ENCODE data around the gene SPIB.
"Not testable (repeated sequence)": the region's sequence is repeated elsewhere in the genome, so short reads cannot be mapped to it uniquely, and the experiment has no call there.

SPIB gene

DNA sequence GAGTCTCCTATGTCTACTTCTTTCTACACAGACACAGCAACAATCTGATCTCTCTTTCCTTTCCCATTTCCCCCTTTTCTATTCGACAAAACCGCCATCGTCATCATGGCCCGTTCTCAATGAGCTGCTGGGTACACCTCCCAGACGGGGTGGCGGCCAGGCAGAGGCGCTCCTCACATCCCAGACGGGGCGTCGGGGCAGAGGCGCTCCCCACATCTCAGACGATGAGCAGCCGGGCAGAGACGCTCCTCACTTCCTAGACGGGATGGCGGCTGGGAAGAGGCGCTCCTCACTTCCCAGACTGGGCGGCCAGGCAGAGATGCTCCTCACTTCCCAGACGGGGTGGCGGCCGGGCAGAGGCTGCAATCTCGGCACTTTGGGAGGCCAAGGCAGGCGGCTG lies 27.8 kb upstream of the SPIB start:
- not testable (repeated sequence) for DNase-seq (ENCODE audit: low read depth in 2 of 2)

DNA sequence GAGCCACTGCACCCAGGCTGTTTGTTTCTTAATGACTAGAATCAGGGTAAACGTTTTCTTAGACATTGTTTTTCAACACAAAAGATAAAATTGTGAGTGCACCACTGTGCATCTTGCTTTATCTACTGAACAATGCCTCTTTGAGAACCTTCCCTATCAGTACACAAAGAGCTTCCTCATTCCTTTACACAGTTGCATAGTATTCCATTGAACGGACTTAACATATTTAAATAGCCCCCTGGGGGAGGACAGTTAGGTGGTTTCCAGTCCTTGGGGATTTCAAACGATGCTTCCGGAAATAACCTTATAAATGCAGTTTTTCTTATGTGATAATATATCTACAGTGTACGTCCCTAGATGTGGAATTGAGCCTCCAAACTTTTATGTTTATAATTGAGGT lies 26.0 kb upstream of the SPIB start:
- DNase-seq (ENCODE audit: low read depth in 2 of 2) = no peak

GRCh38 chr19:50393589-50393988 lies 25.1 kb upstream of the SPIB start:
- no peak for DNase-seq (ENCODE audit: low read depth in 2 of 2)

GRCh38 chr19:50394017-50394416 lies 24.7 kb upstream of the SPIB start:
- no peak for DNase-seq (ENCODE audit: low read depth in 2 of 2)

DNA sequence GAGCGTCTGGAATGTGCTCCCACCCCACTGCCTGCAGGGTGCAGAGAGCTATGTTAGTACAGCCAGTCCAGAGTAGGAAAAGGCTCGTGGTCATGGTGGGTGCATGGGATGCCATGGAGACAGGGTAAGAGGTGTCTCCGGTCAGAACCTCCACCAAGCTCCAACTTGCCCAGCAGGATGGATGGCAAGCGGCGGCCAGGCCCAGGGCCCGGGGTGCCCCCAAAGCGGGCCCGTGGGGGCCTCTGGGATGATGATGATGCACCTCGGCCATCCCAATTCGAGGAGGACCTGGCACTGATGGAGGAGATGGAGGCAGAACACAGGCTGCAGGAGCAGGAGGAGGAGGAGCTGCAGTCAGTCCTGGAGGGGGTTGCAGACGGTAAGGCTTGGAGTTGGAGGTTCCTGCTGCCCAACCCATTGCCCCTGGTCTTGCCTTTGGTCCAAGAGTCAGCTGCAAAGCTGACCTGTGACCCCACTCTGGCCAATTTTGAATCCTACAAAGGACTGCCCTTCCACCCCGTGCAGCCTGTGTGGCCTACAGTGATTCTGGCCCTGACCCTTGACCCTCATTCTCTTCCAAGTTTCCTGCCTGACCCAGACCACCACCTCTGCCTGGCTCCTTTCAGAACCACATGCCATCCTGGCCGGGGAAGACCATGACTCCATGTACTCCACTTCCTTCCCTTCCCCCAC lies 19.9 kb upstream of the SPIB start:
- DNase-seq (ENCODE audit: low read depth in 2 of 2) = no peak

- DNase-seq (ENCODE audit: low read depth in 2 of 2) = no peak
Observed at GRCh38 chr19:50399368-50399745, 19.4 kb upstream of the SPIB start.

DNA sequence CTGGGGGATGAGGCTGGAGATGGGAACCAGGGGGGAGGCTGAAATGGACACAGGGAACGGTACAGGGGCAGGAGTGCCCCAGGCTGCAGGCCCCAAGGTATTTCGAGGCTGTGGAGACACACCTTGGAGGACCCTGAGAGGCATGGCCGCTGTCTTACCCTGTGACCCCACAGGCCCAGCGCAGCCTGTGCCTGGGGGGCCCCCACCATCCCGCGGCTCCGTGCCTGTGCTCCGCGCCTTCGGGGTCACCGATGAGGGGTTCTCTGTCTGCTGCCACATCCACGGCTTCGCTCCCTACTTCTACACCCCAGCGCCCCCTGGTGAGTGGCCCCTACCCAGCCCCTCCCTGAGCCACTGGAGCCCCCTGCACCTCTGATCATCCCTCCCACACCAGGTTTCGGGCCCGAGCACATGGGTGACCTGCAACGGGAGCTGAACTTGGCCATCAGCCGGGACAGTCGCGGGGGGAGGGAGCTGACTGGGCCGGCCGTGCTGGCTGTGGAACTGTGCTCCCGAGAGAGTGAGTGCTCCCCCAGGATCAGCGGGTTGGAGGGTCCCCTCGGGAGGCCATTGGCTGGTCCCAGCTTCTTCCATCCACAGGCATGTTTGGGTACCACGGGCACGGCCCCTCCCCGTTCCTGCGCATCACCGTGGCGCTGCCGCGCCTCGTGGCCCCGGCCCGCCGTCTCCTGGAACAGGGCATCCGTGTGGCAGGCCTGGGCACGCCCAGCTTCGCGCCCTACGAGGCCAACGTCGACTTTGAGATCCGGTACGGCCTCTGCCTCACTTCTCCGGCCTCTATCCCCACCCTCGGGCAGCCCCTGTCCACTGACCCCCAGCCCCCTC lies 16.9 kb upstream of the SPIB start:
- no peak for DNase-seq (ENCODE audit: low read depth in 2 of 2)

DNA sequence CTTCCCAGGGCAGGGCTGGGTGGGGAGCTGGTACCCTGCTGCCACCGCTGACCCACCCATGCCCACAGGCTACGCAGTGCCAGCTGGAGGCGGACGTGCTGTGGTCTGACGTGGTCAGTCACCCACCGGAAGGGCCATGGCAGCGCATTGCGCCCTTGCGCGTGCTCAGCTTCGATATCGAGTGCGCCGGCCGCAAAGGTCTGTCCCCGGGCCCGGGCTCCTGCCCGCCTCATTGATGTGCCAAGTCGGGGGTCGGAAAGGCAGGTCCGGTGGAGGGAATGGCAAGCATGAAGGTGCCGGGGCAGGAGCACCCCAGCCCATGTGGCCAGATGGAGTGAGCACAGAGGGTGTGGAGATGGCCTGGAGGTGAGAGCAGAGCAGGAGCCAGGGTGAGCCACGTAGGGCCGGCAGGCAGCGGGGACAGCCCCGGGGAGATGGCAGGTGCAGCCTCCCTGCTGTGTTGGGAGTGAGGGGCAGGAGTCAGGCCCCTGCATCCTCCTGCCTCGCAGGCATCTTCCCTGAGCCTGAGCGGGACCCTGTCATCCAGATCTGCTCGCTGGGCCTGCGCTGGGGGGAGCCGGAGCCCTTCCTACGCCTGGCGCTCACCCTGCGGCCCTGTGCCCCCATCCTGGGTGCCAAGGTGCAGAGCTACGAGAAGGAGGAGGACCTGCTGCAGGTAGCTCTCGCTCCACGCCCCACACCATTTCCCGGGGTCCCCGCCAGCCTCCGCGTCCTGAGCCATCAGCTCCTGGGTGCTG lies 16.0 kb upstream of the SPIB start:
- DNase-seq (ENCODE audit: low read depth in 2 of 2) = no peak

- DNase-seq (ENCODE audit: low read depth in 2 of 2) = no peak
Observed at GRCh38 chr19:50406156-50406820, 12.4 kb upstream of the SPIB start.

- no peak for DNase-seq (ENCODE audit: low read depth in 2 of 2)
Observed at GRCh38 chr19:50406829-50407228, 11.9 kb upstream of the SPIB start.

GRCh38 chr19:50409347-50409746 lies 9.4 kb upstream of the SPIB start:
- DNase-seq (ENCODE audit: low read depth in 2 of 2) = no peak

DNA sequence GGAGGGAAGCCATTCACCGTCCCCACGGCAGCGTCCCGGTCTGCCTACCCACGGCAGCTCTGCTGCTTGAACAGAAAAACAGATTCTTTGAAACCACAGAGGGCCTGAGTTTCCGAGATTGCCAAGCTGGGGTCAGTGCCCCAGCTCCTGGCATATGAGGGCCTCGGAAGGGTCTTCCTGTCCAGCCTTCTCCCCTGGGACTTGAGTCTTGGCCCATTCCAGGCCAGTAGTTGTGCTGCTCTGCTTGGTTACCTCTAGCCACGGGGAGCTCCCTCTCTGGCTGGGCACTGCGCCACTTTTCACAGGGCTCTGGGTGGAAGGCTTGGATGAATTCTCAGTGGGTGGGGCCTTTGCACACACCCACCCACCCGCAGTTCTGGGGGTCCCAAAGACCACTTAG lies 8.6 kb upstream of the SPIB start:
- DNase-seq (ENCODE audit: low read depth in 2 of 2) = no peak

GRCh38 chr19:50412419-50412818 lies 6.3 kb upstream of the SPIB start:
- no peak for DNase-seq (ENCODE audit: low read depth in 2 of 2)

DNA sequence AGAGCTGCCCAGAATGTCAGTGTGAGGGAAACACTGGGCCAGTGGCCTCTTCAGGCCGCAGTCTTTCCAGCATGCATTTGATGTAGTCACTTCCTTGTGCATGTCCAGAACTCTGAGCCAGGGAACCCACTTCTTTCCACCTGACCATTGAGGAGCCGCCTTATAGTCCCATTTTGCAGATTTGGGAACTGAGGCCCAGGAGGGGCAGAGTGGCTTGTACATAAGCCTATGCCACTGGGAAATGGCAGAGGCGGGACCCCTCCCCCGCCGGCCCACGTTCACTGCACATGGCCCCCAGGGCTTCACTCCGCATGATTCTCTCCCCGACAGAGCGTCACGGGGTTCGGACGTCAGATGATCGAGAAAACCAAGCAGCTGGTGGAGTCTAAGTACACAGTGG lies 5.6 kb upstream of the SPIB start:
- no peak for DNase-seq (ENCODE audit: low read depth in 2 of 2)

GRCh38 chr19:50413531-50413930 lies 5.2 kb upstream of the SPIB start:
- no peak for DNase-seq (ENCODE audit: low read depth in 2 of 2)

- peak; percentile 46 to 48 for DNase-seq (ENCODE audit: low read depth in 2 of 2)
Observed at GRCh38 chr19:50414864-50415660, 3.7 kb upstream of the SPIB start.

DNA sequence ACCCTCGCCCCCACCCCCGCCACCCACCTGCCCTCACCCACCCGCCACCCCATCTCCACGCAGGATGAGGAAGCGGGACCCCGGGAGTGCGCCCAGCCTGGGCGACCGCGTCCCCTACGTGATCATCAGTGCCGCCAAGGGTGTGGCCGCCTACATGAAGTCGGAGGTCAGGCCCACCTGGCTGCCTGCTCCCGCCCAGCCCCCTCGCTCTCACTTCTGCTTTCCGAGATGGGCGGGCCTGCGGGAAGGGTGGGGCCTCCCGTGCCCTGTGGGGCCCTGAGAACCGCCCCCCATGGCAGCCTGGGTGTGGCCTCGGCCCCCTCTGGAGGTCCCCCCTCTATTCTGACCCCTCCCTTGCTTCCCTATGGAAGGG lies 3.1 kb upstream of the SPIB start:
- no peak for DNase-seq (ENCODE audit: low read depth in 2 of 2)

DNA sequence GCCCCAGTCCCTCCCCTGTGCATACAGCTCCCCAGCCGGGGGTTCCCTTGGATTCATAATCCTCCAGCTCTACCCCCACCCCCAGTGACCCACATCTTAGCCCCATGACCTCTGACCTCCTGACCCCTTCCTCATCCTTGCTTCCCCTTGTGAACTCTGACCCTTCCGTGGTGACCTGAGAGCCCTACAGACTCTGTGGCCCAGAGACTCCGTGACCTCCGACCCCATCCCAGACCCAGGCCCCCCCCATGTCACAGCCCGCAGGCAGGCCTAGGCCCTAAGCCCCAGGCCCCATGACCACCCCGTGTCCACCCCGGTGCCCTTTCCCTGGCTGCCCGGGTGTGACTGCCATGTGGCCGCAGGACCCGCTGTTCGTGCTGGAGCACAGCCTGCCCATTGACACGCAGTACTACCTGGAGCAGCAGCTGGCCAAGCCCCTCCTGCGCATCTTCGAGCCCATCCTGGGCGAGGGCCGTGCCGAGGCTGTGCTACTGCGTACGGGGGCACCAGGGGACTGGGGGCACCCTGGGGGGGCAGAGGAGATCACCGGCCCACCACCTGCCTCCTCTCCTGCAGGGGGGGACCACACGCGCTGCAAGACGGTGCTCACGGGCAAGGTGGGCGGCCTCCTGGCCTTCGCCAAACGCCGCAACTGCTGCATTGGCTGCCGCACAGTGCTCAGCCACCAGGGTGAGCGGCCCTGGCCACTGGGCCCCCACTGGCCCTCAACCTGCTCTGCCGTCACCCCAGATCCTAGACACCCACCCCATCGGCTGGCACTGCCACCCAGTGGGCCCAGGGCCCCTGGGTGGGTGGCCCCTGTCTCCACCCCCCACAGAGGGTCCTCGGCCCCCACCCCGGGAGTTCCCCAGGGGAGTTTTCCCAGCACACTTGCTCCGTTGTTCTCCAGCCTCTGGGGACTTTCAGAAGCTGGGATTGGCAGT lies 2.4 kb upstream of the SPIB start:
- no peak for DNase-seq (ENCODE audit: low read depth in 2 of 2)

- no peak for DNase-seq (ENCODE audit: low read depth in 2 of 2)
Observed at GRCh38 chr19:50417111-50418081, 1.3 kb upstream of the SPIB start.

Measured in stimulated activated CD8-positive, alpha-beta memory T cell treated with anti-CD3 and anti-CD28 coated beads, Interleukin-15, amount 100 ng/mL, for 4 hours (primary cell).